SK-N-SH (cell line): Measurements from ENCODE around the gene DNAH7. TPM values are rescaled to one million over a fixed set of nuclear protein-coding genes. Genes with fewer than 3 reads are reported as not detected.
"Not testable (repeated sequence)": the region's sequence is repeated elsewhere in the genome, so short reads cannot be mapped to it uniquely, and the experiment has no call there.

ENCODE experiments used
- CTCF ChIA-PET: fragments of 300-600, 350-600 bp; formaldehyde crosslinking; extraction: SDS; loops from one replicate; lab custom pipeline; 2021; lab: Yijun Ruan, JAX
- POLR2A ChIA-PET: fragments of 350-600 bp; sonication (Branson Sonifier 250); formaldehyde crosslinking; extraction: SDS; loops from one replicate; lab custom pipeline; 2020; ENCODE audit warnings: antibody characterized with exemption, inconsistent platforms; lab: Yijun Ruan, JAX
- DNase-seq: peaks from one replicate; pipeline ENCODE4 v3.0.0; 2012
- H2AFZ ChIP-seq: fragments of 200-600 bp; sonication (generic); 2 replicates; pipeline ENCODE4 v1.8.1; 2016; ENCODE audit warnings: antibody characterized with exemption, mild to moderate bottlenecking, low read depth
- H3F3A ChIP-seq: fragments of 200-600 bp; sonication (generic); replicated peaks from 2 replicates; pipeline ENCODE3; 2016; ENCODE audit warnings: antibody characterized with exemption, mild to moderate bottlenecking; ENCODE audit not compliant: insufficient read depth
- H3K27ac ChIP-seq, 2 experiments: fragments of 200-500 bp in 1 of 2; fragments of 200-600 bp in 1 of 2; sonication (Bioruptor generic) in 1 of 2; sonication (generic), shearing (Covaris generic) in 1 of 2; 2 replicates each; pipeline versions ENCODE4 v1.5.1 to v1.6.1; 2014 to 2016; ENCODE audit warnings: low read depth in 2 of 2, inconsistent platforms in 1 of 2, low read length in 1 of 2, mild to moderate bottlenecking in 1 of 2, mixed read lengths in 1 of 2
- H3K27me3 ChIP-seq: fragments of 200-600 bp; sonication (generic), shearing (Covaris generic); 2 replicates; pipeline ENCODE4 v1.6.1; 2016; ENCODE audit warnings: mixed run types; ENCODE audit not compliant: insufficient read depth
- H3K36me3 ChIP-seq, 2 experiments: fragments of 200-500 bp in 1 of 2; fragments of 200-600 bp in 1 of 2; sonication (Bioruptor generic) in 1 of 2; sonication (generic) in 1 of 2; replicated peaks in 1 of 2; 2 replicates each; pipeline versions ENCODE3 to v1.5.1; 2014 to 2016; ENCODE audit warnings: low read length in 1 of 2, mild to moderate bottlenecking in 1 of 2; ENCODE audit not compliant: insufficient read depth in 2 of 2, control insufficient read depth in 1 of 2
- H3K4me1 ChIP-seq, 2 experiments: fragments of 200-500 bp in 1 of 2; fragments of 200-600 bp in 1 of 2; sonication (Bioruptor generic) in 1 of 2; sonication (generic), shearing (Covaris generic) in 1 of 2; 2 replicates each; pipeline versions ENCODE4 v1.5.1 to v1.6.1; 2014 to 2016; ENCODE audit warnings: low read depth in 1 of 2, low read length in 1 of 2, mixed run types in 1 of 2; ENCODE audit not compliant: insufficient read depth in 2 of 2, control insufficient read depth in 1 of 2
- H3K4me2 ChIP-seq: fragments of 200-600 bp; sonication (generic), shearing (Covaris generic); 2 replicates; pipeline ENCODE4 v1.6.1; 2017; ENCODE audit warnings: mixed run types
- H3K4me3 ChIP-seq, 2 experiments: fragments of 200-500 bp in 1 of 2; fragments of 200-600 bp in 1 of 2; sonication (Bioruptor generic) in 1 of 2; sonication (generic), shearing (Covaris generic) in 1 of 2; 2 replicates each; pipeline versions ENCODE4 v1.5.1 to v1.8.1; 2014 to 2016; ENCODE audit warnings: low read depth in 2 of 2, inconsistent platforms in 1 of 2, low read length in 1 of 2, mild to moderate bottlenecking in 1 of 2, mixed read lengths in 1 of 2, moderate library complexity in 1 of 2
- H3K79me2 ChIP-seq: fragments of 200-600 bp; sonication (generic); 2 replicates; pipeline ENCODE4 v1.8.1; 2017; ENCODE audit warnings: mild to moderate bottlenecking; ENCODE audit not compliant: insufficient read depth
- H3K9ac ChIP-seq: fragments of 200-600 bp; sonication (generic); 2 replicates; pipeline ENCODE4 v1.6.1; 2017; ENCODE audit warnings: mixed run types
- H3K9me2 ChIP-seq: fragments of 200-600 bp; sonication (generic); 2 replicates; pipeline ENCODE4 v1.6.1; 2017; ENCODE audit warnings: mixed run types
- H3K9me3 ChIP-seq: fragments of 200-600 bp; sonication (generic); 2 replicates; pipeline ENCODE4 v1.6.1; 2017; ENCODE audit warnings: mixed run types, mild to moderate bottlenecking, moderate library complexity
- H4K20me1 ChIP-seq: fragments of 200-600 bp; sonication (generic); 2 replicates; pipeline ENCODE4 v1.6.1; 2017; ENCODE audit warnings: mild to moderate bottlenecking, mixed run types; ENCODE audit not compliant: insufficient read depth
- ELF1 ChIP-seq: IDR thresholded peaks from 2 replicates; pipeline ENCODE4 v1.4.0; 2012
- EZH2phosphoT487 ChIP-seq: fragments of 200-600 bp; sonication (generic); IDR thresholded peaks from 2 replicates; pipeline ENCODE4 v1.6.1; 2017; ENCODE audit warnings: low read depth, mixed run types, mild to moderate bottlenecking, antibody characterized with exemption, moderate library complexity, borderline replicate concordance
- FOXJ3 ChIP-seq: sonication (generic); formaldehyde crosslinking; IDR thresholded peaks from 2 replicates; pipeline ENCODE4 v1.5.1; 2020; ENCODE audit warnings: mild to moderate bottlenecking, missing genetic modification reagents
- GABPA ChIP-seq: IDR thresholded peaks from 2 replicates; pipeline ENCODE4 v1.4.0; 2012; ENCODE audit warnings: low read depth, mild to moderate bottlenecking
- MEF2A ChIP-seq: IDR thresholded peaks from 2 replicates; pipeline ENCODE4 v1.4.0; 2012; ENCODE audit warnings: low read depth, borderline replicate concordance
- NFIC ChIP-seq: IDR thresholded peaks from 2 replicates; pipeline ENCODE4 v1.4.0; 2012; ENCODE audit warnings: borderline replicate concordance
- NRF1 ChIP-seq: IDR thresholded peaks from 2 replicates; pipeline ENCODE4 v1.6.1; 2012; ENCODE audit warnings: low read depth, mild to moderate bottlenecking, low read length
- RXRA ChIP-seq: IDR thresholded peaks from 2 replicates; pipeline ENCODE4 v1.4.0; 2012; ENCODE audit warnings: low read depth, mild to moderate bottlenecking, borderline replicate concordance
- SIN3A ChIP-seq: IDR thresholded peaks from 2 replicates; pipeline ENCODE4 v1.6.1; 2012; ENCODE audit warnings: low read depth, mild to moderate bottlenecking, low read length, moderate library complexity, borderline replicate concordance
- SMC3 ChIP-seq: IDR thresholded peaks from 2 replicates; pipeline ENCODE4 v1.6.1; 2012; ENCODE audit warnings: low read depth, low read length, improper control_type of control experiment
- TAF1 ChIP-seq: IDR thresholded peaks from 2 replicates; pipeline ENCODE4 v1.6.1; 2012; ENCODE audit warnings: low read depth, mild to moderate bottlenecking, low read length, moderate library complexity, borderline replicate concordance
- TCF12 ChIP-seq: IDR thresholded peaks from 2 replicates; pipeline ENCODE4 v1.4.0; 2012
- YY1 ChIP-seq: IDR thresholded peaks from 2 replicates; pipeline ENCODE4 v1.4.0; 2012; ENCODE audit warnings: low read depth, mild to moderate bottlenecking
- WGBS: methylation state at CpG from one replicate; pipeline ENCODE4 v1.1.6; 2017; ENCODE audit warnings: low lambda C conversion rate; 5-methylcytosine and 5-hydroxymethylcytosine counted together
- polyA plus RNA-seq, 3 experiments: library from polyadenylated mRNA; depleted of rRNA; stranded (reverse); fragments of >200 nt; gene quantifications; 2 replicates each; pipeline ENCODE4 v1.2.3, GENCODE V29; 2012
- TF ChIP-seq, protein P1 (sequence below): IDR thresholded peaks from 2 replicates; pipeline ENCODE4; 2012
- TF ChIP-seq, protein P2 (sequence below): fragments of 150-350 bp; IDR thresholded peaks from 2 replicates; pipeline ENCODE4 v1.6.1; 2017; ENCODE audit warnings: antibody characterized with exemption, low read length, low read depth, borderline replicate concordance

DNAH7 gene
- polyA plus RNA-seq, 1 of the 3 experiments (the other 2 are of a cell fraction): 1.2 TPM

DNA sequence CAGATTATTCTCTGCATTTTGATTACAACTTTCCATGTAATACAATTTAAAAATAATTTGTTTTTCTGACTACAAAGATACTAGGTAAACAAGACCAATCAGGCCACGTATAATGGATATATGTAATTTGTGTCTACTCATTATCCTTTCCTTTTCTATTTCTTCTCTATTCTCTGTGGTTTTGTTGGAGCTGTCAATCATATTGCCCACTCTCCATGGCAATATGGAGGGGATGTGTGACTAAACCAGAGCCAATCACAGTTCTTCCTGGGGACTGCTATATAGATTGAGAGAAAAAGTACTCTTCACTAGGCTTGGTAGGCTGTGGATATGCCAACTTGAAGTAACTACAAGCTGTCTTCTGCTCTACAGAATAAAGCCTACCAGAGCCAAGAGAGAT lies 144.7 kb downstream of the DNAH7 start:
- H3K4me2 ChIP-seq: no peak overlapping the region
- DNase-seq: no peak
- POLR2A ChIA-PET: no interaction called here
- no peaks in the 10 kb centered on the region for H3K9me2 ChIP-seq
- no peaks in the 10 kb centered on the region for H3K9me3 ChIP-seq
- H3K9ac ChIP-seq: no peak overlapping the region
- no peaks in the 10 kb centered on the region for H3K79me2 ChIP-seq
- H3F3A ChIP-seq: no peaks in the 10 kb centered on the region
- TF ChIP-seq RXRA (no peak), YY1 (no peak), NRF1 (no peak), MEF2A (no peak), SMC3 (no peak), ELF1 (no peak), FOXJ3 (no peak), NFIC (no peak), TAF1 (no peak), EZH2phosphoT487 (no peak), GABPA (no peak), SIN3A (no peak), TCF12 (no peak)
- TF ChIP-seq, protein P1, sequence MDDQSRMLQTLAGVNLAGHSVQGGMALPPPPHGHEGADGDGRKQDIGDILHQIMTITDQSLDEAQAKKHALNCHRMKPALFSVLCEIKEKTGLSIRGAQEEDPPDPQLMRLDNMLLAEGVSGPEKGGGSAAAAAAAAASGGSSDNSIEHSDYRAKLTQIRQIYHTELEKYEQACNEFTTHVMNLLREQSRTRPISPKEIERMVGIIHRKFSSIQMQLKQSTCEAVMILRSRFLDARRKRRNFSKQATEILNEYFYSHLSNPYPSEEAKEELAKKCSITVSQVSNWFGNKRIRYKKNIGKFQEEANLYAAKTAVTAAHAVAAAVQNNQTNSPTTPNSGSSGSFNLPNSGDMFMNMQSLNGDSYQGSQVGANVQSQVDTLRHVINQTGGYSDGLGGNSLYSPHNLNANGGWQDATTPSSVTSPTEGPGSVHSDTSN: no peak
- TF ChIP-seq, protein P2, sequence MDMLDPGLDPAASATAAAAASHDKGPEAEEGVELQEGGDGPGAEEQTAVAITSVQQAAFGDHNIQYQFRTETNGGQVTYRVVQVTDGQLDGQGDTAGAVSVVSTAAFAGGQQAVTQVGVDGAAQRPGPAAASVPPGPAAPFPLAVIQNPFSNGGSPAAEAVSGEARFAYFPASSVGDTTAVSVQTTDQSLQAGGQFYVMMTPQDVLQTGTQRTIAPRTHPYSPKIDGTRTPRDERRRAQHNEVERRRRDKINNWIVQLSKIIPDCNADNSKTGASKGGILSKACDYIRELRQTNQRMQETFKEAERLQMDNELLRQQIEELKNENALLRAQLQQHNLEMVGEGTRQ: no peak
- TF ChIP-seq, all 33 proteins: peak for 0
- H2AFZ ChIP-seq: no peak overlapping the region
- CTCF ChIA-PET: no interaction called here
- WGBS: 82% methylated on average over 1 of the region's 1 CpG
- H3K4me1 ChIP-seq: no peaks in the 10 kb centered on the region
- H3K27me3 ChIP-seq: no peaks in the 10 kb centered on the region
- H3K36me3 ChIP-seq: no peaks in the 10 kb centered on the region
- H4K20me1 ChIP-seq: no peaks in the 10 kb centered on the region
- no peak overlapping the region for H3K4me3 ChIP-seq
- H3K27ac ChIP-seq: no peak overlapping the region

- not testable (repeated sequence) for H3K27ac ChIP-seq, H3K9me2 ChIP-seq, H3K36me3 ChIP-seq, H3K9ac ChIP-seq, H3K4me3 ChIP-seq, H3K79me2 ChIP-seq, H3K9me3 ChIP-seq, H2AFZ ChIP-seq, DNase-seq, H3K27me3 ChIP-seq, H3F3A ChIP-seq, H3K4me2 ChIP-seq, H4K20me1 ChIP-seq, H3K4me1 ChIP-seq
- POLR2A ChIA-PET: interaction anchor here (0.7 kb wide), 1 partner anchor 39 kb away, joined by 3 read pairs; no protein-coding TSS in a partner anchor
- CTCF ChIA-PET: interaction anchor here (1.0 kb wide), 1 partner anchor 21 kb away, joined by 3 read pairs; no protein-coding TSS in a partner anchor
- WGBS: 87% methylated on average over 4 of the region's 4 CpGs
Measured at GRCh38 chr2:195917021-195917600, 151.5 kb downstream of the DNAH7 start.
